GM12873 (cell line): ENCODE measurements around the gene TRAPPC13.

Experiments
- CTCF ChIP-seq: IDR thresholded peaks from 2 replicates; pipeline ENCODE4 v1.5.1; 2012; ENCODE audit warnings: low read depth, mild to moderate bottlenecking, moderate library complexity, low read length, control low read depth; ENCODE audit not compliant: insufficient read depth; ENCODE audit errors: missing control alignments

The TRAPPC13 gene

GRCh38 chr5:65624025-65624570 lies 729 bp upstream of the TRAPPC13 start, which contains the start of gene TRIM23:
TSS of gene TRIM23 (minus strand) at chr5:65624333. CDS start at chr5:65624274, 59 bp downstream.
- peak; percentile 30 for TF ChIP-seq CTCF

- TF ChIP-seq CTCF: no peak
Observed at GRCh38 chr5:65625743-65626142, 916 bp downstream of the TRAPPC13 start.

GRCh38 chr5:65630981-65631380 lies 6.2 kb downstream of the TRAPPC13 start:
- no peak for TF ChIP-seq CTCF

GRCh38 chr5:65640240-65640639 lies 15.4 kb downstream of the TRAPPC13 start:
- no peak for TF ChIP-seq CTCF

- no peak for TF ChIP-seq CTCF
Observed at GRCh38 chr5:65646938-65647337, 22.1 kb downstream of the TRAPPC13 start.

GRCh38 chr5:65647941-65648340 lies 23.1 kb downstream of the TRAPPC13 start:
- TF ChIP-seq CTCF: no peak

GRCh38 chr5:65651144-65651543 lies 26.3 kb downstream of the TRAPPC13 start:
- no peak for TF ChIP-seq CTCF
